HG03039 (cell line): ENCODE data around the gene CMTM3.
"Not testable (repeated sequence)": the region's sequence is repeated elsewhere in the genome, so short reads cannot be mapped to it uniquely, and the experiment has no call there.

Experiments used
- ATAC-seq: cut with Tn5 transposase; IDR thresholded peaks from one replicate; pipeline ENCODE4 v1.9.1; 2021; ENCODE audit warnings: mild to moderate bottlenecking, moderate library complexity; ENCODE audit not compliant: unreplicated experiment

Gene CMTM3

GRCh38 chr16:66604376-66605176, at the start of gene CMTM3:
CMTM3 (plus strand) TSS chr16:66604704; CDS start chr16:66604806, 102 bp downstream.
- ATAC-seq: peak; percentile 55

GRCh38 chr16:66560107-66560506, 44.4 kb upstream of the CMTM3 start:
- ATAC-seq: no peak

GRCh38 chr16:66561381-66562080, 43.0 kb upstream of the CMTM3 start:
- no peak for ATAC-seq

GRCh38 chr16:66562409-66562808, 42.1 kb upstream of the CMTM3 start:
- ATAC-seq: no peak

GRCh38 chr16:66562986-66563385, 41.5 kb upstream of the CMTM3 start:
- no peak for ATAC-seq

GRCh38 chr16:66563574-66564334, 40.8 kb upstream of the CMTM3 start:
- no peak for ATAC-seq

GRCh38 chr16:66566051-66566901, 38.2 kb upstream of the CMTM3 start, which contains the start of gene CMTM1:
CMTM1 (plus strand) TSS chr16:66566439; CDS start chr16:66566514, 75 bp downstream.
- ATAC-seq: no peak

GRCh38 chr16:66567270-66567669, 37.2 kb upstream of the CMTM3 start:
- ATAC-seq: not testable (repeated sequence)

- ATAC-seq: no peak
Measured at GRCh38 chr16:66568355-66568754, 36.1 kb upstream of the CMTM3 start.

- no peak for ATAC-seq
Measured at GRCh38 chr16:66569131-66569530, 35.4 kb upstream of the CMTM3 start.

GRCh38 chr16:66569827-66570405, 34.6 kb upstream of the CMTM3 start:
- ATAC-seq: no peak

GRCh38 chr16:66572356-66572755, 32.1 kb upstream of the CMTM3 start:
- no peak for ATAC-seq

- no peak for ATAC-seq
Measured at GRCh38 chr16:66574081-66574480, 30.4 kb upstream of the CMTM3 start.

- ATAC-seq: no peak
Measured at GRCh38 chr16:66574531-66574930, 30.0 kb upstream of the CMTM3 start.

GRCh38 chr16:66575060-66575459, 29.4 kb upstream of the CMTM3 start:
- ATAC-seq: no peak

- ATAC-seq: no peak
Measured at GRCh38 chr16:66576296-66576695, 28.2 kb upstream of the CMTM3 start.

- ATAC-seq: no peak
Measured at GRCh38 chr16:66578651-66579531, 25.6 kb upstream of the CMTM3 start, which contains the start of gene CMTM2. CMTM2 (plus strand) TSS chr16:66579463; CDS start chr16:66579608, 145 bp downstream.

- ATAC-seq: no peak
Measured at GRCh38 chr16:66580605-66581209, 23.8 kb upstream of the CMTM3 start.
